ENCODE results near the gene SYNGR1. TPM values are rescaled to one million over a fixed set of nuclear protein-coding genes. Genes with fewer than 3 reads are reported as not detected.
A peak's percentile ranks its signal among the peaks of the same experiment; 100 is the strongest.

Gene SYNGR1, protein sequence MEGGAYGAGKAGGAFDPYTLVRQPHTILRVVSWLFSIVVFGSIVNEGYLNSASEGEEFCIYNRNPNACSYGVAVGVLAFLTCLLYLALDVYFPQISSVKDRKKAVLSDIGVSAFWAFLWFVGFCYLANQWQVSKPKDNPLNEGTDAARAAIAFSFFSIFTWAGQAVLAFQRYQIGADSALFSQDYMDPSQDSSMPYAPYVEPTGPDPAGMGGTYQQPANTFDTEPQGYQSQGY
- total RNA-seq = not detected

- no peak for DNase-seq
Measured at GRCh38 chr22:39349967-39350726, at the start of gene SYNGR1. SYNGR1 (plus strand) TSS chr22:39349991; CDS start chr22:39350011, 20 bp downstream.

DNA sequence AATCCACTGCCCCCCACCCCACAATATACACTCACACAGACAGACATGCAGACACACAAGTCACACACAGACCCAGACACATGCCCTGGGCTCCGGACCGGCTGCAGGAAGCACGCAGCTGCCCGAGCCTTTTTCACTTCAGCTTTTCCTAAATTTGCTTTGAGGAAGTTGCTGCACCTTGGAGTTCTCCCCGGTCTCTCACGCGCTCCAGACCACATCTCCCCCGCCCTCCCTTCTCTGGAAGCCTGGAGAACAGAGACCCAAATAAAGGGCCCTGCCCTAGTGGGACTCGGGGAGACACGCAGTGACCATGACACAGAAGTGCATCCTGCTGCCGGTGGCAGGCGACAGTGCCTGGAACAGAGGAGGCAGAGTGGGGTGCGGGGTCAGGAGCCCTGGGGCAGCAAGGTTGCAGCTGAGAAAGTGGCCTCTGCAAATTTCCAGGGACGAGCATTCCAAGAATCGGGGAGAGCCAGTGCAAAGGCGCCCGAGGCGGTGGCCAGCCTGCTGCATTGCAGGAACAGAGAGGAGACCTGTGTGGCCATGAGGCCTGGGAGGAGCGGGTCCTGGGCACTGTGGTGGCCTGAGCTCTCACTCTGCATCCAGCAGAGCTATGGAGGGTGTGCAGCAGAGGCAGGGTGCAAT is 49.5 kb upstream of the SYNGR1 start:
- DNase-seq = no peak

DNA sequence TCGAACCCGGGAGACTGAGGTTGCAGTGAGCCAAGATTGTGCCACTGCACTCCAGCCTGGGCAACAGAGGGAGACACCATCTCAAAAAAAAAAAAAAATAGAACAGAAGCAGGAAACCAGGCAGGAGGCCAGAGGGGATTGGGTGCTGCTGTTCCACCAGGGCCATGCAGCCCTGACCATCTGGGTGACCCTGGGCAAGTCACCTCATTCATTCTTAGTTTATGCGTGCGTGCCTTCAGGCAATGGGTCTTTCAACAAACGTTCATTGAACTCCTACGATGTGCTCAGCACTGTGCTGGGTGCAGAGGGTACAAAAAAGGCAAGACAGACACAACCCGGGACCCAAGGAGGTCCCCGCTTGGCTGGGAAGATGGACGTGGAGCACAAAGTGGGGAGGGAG is 48.7 kb upstream of the SYNGR1 start:
- no peak for DNase-seq

DNA sequence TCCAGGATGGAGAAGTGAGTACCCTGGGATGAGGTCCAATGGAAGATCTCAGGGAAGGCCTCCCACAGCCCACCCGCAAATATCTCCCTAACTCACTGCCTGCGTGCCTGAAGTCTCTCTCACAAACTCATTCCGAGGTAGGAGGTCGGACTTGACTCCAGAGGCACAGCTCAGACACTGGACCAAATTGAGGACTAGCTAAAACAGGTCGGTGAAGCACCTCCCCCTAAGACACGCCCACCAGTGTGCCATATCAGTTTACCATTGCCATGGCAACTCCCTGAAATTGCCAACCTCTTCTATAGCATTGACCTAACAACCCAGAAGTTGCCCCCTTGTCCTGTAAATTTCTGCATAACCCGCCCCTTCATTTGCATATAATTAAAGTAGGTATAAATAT is 47.9 kb upstream of the SYNGR1 start:
- no peak for DNase-seq

- no peak for DNase-seq
Measured at GRCh38 chr22:39302431-39302960, 47.3 kb upstream of the SYNGR1 start.

DNA sequence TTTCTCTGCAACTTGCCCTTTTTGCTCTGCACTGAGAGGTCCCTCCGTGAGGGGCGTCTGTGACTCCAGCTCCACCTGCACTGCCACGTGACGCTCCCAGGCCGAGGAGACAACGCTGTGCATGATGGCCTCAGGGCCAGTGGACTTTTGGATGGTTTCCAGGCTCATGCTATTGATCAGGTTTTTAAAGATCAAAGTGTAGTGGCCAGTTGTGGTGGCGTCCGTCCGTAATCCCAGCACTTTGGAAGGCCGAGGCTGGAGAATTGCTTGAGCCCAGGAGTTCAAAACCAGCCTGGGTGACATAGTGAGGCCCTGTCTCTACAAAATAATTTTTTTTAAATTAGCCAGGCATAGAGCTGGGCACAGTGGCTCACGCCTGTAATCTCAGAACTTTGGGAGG is 46.4 kb upstream of the SYNGR1 start:
- no peak for DNase-seq

- DNase-seq = no peak
Measured at GRCh38 chr22:39303892-39304671, 45.7 kb upstream of the SYNGR1 start.

GRCh38 chr22:39306456-39307361 is 43.1 kb upstream of the SYNGR1 start:
- peak; percentile 36 for DNase-seq

- no peak for DNase-seq
Measured at GRCh38 chr22:39308614-39309363, 41.0 kb upstream of the SYNGR1 start.

DNA sequence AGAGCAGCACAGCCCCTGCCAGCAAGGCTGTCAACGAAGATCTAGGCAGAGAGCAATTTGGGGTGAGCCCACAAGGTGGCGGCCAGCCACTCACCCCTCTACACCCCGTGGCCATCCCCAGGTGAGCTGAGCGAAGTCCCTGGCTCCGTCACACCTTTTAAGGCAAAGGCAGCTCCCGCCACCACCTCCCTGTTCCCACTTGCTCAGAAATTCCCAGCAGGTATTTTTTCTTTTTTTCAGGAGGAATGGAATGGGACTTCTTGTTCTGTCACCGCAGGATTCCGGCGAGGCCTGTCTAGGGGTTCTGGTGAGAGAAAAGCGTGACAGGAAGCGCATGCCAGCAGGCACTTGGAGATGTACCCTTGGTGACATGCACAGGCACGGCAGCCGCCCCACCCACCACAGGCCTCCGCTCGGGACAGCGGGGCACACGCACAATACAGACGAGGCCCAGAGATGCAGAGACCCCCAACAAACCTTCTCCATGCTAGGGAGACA is 40.4 kb upstream of the SYNGR1 start:
- no peak for DNase-seq

- no peak for DNase-seq
Measured at GRCh38 chr22:39309881-39310714, 39.7 kb upstream of the SYNGR1 start.

DNA sequence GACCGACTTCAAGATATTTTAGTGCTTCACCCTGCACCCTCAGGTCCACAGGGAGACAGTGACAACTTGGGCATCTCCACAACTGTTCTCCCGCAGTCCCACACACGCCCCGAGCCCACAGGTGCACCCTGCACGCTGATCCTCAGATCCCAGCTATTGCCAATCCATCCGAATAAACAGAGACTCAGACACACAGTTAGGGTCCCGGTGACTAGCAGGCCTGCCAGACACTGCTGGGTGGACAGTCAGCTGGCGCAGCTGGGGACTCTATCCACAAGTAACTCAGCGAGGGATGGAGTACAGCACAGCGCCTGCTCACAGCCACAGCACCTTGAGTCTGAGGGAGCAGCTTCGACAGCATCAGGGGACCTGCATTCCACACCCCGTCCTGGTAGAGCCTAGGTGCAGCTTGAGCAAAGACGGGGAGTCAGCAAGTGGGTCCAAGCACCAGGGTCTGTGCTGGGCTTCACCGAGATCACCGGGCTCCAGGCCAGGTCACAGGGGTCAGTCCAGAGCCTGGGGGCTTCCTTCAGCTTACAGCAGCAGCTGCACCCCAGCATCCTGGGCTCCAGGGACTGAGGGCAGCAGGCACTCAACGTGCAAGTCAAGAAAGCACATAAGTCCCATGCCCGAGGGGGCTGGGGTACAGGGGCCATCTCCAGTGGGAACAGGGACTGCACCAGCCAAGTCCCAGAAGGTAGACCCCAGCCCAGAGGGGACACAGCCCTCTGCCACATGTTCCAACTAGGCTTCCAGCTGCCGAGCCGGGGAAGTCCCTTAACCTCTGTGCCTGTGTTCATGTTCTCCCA is 38.0 kb upstream of the SYNGR1 start:
- no peak for DNase-seq

DNA sequence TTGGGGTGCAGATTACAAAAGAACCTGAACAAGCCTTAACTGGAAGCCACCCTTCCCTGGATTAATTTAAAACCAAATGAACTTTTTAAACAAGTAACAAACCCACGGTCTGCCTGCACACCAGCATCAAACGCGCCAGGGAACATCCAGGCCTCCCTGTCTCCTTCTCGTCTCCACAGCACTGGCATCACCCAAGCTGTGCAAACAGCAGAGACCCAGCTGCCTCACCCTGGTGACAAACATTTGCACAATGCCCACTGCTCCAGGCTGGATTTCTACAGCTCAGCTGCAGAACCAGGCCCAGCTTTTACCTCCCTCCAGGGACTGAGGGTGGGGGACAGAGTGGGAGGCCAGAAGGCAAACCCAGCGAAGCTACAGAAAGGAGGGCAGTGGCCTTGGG is 37.4 kb upstream of the SYNGR1 start:
- DNase-seq = no peak

- no peak for DNase-seq
Measured at GRCh38 chr22:39313258-39314001, 36.4 kb upstream of the SYNGR1 start.

DNA sequence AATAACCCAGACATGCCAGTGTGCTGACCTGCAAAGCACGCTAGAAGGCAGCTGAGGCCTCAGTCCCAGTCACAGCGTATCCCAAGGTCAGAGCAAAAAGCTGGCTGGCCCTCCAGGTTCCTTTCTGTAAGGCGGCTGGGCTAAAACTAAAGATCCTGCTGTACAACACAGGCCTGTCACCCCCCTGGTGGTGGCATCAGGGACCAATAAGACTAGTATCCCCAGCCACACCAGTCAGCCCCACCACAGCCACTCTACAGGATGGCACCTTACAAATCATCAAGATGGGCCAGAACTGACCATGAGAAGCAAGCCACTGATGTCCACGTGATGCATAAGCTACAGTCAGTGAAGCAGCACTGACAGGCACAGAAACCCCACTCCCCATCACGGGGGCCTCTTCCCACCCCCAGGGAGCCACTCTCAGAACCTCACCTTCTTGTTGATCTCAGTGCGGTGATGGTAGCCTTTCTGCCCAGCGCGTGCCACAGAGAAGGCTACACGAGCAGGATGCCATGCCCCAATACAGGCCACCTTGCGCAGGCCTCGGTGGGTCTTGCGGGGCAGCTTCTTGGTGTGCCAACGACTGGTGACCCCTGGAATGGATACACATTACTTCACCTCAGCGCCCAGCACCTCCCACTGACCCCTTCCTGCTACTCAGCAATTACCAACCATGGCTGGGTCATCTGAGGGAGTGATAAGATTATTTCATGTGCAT is 35.4 kb upstream of the SYNGR1 start:
- no peak for DNase-seq

GRCh38 chr22:39315389-39315788 is 34.4 kb upstream of the SYNGR1 start:
- DNase-seq = no peak

DNA sequence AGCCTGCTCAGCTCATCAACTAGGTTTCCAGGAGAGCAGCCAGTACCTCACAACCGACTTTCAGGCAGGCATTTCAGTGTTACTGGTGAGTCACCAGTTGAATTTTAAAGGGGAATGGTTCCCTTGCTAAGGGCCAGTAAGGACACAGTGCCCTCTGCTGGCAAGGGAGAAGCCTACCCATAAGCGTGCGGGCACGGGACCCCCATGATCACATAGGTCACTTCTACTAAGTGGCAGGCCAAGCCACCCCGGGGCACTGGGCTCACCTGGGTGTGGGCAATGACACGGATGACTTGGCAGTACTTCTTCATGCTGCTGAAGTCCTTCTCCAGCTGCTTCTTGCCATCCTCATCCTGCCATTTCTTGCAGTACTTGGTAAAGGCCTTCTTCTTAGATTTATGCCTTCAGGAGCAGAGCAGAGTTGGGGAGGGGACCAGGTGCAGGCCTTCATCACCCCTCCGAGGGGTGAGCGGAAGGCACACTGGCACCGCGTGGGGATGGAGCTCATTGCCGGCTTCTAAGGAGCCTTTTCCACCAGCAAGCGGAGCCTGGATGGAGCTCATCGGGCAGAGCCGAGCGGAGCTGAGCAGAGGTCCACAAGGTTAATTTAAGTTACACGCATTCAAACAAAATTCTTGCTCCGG is 33.2 kb upstream of the SYNGR1 start:
- DNase-seq = peak; percentile 71

Measured in effector CD4-positive, alpha-beta T cell (primary cell).